Activated T-helper 1 cell treated with anti-CD3 and anti-CD28 coated beads, Interleukin-2, amount 50 U/mL, for 16 hours (primary cell): ENCODE measurements around the gene VAMP3.
A peak's percentile ranks its signal among the peaks of the same experiment; 100 is the strongest.
"Not testable (repeated sequence)": the region's sequence is repeated elsewhere in the genome, so short reads cannot be mapped to it uniquely, and the experiment has no call there.

Experiments used
- DNase-seq, 2 donors: peaks; one replicate each; pipeline ENCODE4 v3.0.0-alpha.2; 2020; ENCODE audit warnings: low read depth in 1 of 2, low spot score in 1 of 2

The VAMP3 gene

DNA sequence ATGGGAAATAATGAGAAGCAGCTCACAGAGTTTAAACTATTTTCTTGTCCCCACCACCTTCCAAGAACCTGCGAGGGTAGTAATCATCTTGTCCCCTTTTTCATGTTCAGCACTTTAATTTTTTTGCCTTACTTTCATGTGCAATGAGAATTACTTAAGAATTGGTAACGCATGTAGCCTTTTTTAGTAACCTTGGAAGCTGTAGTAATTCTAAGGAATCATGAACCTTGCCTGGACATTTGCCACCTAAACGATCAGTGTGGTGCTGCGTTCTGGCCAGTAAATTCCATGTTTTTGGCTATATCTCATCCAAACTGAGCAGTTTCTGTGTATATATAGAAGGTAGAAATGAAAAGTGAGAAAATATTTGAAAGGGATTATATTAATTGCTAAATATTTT, 3.9 kb upstream of the VAMP3 start:
- DNase-seq = no peak

DNA sequence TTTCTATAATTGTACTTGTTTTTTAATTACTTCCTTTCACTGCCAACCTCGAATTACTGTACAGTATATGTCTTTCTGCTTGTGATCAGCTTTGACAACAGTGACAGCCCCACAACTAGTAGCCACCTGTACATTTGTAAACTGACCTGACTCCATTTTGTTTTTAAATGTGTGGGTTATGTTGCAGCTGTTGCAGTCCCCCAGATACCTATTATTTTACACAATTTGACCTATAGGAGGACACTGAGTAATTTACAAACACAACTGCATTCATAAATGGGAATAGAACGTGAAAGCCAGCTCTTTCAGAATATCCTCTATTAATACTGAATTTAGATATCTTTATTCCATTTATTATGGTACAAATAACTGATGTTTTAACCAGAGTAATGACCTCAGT, 2.5 kb upstream of the VAMP3 start:
- DNase-seq = no peak

DNA sequence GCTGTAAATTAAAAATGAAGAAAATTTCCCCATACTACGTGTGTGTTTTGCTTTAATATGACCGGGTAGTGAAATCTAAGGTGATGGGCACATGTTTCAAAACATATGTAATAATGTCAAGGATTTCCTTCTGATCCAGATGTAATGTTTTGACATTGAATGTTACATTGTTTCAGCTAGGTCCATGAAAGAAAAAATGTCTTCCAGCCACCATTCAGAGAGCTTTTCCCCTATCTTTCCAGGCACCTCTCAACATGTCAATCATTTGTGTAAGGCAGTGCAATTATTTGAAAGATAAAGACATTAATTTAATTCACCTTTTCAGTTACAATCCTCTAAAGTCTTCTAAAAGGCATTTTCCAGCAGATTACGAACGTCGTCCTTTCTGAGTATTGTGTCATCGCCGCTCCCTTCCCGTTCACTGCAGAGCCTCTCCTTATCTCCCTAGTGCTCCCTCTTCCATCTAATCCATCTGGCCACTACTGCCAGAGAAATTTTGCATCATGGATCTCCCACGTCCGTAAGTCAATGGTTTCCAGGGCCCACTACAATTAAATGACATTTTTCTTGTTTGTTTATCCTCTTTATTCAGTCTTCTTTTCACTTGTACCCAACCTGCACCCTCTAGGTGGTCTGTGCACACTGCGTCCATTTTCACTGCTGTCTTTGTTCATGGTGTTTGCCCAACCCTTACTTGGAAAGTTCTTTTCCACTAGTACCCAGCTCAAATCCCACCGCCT, 1.3 kb upstream of the VAMP3 start:
- DNase-seq = no peak

DNA sequence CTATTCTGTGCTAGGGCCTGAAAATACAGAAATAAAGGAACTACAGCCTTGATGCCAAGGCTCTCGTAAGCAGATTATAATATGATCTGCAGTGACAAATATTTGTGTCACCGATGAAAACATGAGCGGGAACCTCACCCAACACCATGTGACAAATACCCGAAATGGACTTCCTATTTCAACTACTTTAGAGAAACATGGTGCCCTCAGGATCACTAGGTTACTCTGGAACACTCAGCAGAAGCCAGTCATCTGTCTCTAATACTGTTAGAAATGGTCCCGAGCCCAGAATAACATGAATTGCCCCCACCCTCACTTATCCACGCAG, 463 bp upstream of the VAMP3 start:
- DNase-seq = no peak

DNA sequence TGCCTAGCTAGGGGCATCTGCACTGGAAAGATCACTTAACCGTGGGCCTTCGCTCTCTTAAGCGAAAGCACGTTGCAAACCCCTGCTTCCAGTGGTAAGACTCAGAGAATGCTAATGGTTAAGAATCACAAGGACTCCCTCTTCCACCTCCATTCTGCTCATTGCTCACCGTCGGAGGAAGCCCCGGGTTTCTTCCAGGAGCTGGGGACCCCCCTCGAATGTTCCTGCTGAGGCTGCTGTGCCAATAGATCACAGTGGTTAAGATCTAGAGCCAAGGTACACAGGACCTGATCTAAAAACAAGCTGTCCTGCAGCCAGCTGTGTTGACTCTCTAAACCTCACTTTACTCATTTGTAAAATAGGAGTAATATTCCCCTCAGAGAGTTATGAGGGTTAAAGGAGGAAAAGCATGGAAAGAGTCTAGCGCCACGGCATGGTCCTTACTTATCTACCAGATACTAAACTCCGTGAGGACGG, 765 bp downstream of the VAMP3 start:
- no peak for DNase-seq

DNA sequence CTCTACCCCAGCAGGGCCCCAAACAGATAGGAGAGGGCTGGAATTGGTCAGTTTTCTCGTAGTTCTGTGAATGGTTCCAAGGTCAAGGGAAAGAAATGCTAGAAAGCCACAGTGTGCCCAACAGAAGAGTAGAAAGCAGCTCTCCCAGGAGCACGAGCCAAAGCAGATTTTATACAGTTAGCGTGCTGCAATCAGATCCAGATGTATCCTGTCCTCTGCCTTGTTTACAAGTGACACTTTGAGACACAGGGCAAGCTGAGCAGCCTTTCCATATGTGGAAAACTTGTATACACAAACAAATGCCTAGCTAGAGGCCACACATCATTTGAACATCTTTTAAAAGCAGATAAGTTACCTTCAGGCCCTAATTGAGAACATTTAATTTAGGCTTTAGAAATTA, 6.5 kb downstream of the VAMP3 start:
- DNase-seq = no peak

DNA sequence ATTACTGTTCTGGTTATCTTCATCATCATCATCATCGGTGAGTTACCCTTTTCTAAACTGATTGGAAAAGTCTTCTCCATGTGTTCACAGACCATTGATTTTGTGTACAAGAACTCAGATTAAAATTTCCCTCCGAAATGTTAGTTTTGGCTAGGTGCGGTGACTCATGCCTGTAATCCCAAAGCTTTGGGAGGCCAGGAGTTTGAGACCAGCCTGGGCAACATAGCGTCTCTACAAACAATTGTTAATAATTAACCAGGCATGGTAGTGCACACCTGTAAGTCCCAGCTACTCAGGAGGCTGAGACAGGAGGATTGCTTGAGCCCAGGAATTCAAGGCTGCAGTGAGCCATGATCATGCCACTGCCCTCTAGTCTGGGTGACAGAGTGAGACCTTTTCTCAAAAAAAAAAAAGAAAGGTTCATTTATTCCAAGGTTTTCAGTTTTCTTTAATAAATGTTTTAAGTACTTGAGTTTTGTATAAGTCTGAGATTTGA, 7.1 kb downstream of the VAMP3 start:
- DNase-seq = no peak

DNA sequence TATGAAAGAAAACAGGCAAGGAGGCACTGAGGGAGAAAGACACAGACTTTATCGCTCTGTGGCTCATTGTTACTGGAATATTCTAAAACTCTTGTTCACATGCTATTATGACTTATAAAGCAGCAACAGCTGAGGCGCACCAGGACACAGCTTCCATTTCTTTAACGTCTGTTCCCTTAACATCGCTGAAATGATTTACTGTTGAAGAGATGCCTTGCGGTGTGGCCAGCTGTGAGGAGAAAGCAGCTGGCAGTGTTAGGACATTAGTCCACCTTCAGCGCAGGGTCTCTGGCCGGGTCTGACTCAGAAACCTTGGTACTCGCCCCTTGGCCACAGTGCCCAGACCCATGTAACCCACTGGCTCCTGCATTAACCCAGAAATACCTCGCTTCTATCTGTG, 9.9 kb downstream of the VAMP3 start:
- DNase-seq = no peak

DNA sequence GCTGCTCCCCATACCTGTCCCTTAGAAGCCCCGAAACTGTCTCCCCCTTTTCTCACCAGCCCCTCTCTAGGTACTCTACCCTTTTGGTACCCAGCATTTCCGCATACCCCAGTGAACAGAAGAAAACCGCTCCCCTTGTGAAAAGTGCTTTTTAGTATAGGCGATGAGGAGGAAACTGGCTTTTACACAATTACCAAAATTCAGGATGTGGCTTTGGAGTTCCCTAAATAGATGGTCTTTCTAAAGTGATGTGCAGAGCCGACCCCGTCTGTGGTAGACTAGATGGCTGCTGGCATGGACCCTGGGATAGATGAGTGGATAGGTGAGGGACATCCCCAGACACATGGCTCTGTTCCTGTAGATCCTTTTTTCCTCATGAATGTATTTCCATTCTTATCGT, 10.4 kb downstream of the VAMP3 start:
- no peak for DNase-seq

DNA sequence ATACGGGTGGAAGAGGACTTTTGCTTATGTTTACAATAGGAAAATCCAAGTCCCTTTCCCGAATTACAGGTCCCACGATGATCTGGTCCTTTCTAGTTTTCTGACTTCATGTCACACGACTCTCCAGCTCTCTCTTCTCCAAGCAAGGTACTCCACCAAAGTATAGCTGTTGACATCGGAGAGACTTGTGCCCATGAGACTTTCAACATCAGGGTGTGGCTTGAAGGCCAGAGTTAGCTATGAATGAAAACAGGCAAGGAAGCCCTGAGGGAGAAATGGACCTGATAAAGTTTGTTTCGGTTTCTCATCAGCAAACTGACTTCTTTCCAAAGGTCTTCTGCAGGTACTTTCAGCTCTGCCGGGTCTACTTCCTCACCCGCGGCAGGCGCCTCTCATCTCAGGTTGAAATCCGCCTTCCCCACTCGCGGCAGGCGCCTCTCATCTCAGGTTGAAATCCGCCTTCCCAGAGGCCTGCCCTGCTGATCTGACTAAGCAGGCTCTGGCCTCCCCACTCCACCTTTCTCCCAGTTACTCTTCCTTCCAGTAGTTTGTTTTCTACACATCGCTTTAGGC, 10.9 kb downstream of the VAMP3 start:
- DNase-seq = no peak

DNA sequence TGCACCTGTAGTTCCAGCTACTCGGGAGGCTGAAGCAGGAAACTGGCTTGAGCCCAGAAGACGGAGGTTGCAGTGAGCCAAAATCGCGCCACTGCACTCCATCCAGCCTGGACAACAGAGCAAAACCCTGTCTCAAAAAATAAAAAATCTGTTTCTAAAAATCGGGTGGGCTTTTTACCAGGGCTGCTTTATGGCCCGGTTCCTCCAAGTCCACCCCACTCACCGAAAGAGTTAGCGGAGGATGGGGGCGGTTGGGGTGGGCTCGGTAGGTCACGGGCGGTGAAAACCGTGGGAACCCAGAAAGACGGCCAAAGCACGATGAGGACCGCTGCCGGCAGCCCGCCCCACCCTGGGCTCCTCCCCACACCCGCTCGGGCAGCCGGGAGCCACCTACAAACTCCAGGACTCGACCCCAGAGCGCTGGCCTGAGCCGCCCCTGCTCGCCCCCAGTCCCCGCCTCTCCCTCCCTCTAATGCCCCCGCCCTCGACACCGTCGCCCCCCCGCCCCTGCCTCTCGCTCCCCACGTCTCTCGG, 12.1 kb downstream of the VAMP3 start:
- DNase-seq = no peak

DNA sequence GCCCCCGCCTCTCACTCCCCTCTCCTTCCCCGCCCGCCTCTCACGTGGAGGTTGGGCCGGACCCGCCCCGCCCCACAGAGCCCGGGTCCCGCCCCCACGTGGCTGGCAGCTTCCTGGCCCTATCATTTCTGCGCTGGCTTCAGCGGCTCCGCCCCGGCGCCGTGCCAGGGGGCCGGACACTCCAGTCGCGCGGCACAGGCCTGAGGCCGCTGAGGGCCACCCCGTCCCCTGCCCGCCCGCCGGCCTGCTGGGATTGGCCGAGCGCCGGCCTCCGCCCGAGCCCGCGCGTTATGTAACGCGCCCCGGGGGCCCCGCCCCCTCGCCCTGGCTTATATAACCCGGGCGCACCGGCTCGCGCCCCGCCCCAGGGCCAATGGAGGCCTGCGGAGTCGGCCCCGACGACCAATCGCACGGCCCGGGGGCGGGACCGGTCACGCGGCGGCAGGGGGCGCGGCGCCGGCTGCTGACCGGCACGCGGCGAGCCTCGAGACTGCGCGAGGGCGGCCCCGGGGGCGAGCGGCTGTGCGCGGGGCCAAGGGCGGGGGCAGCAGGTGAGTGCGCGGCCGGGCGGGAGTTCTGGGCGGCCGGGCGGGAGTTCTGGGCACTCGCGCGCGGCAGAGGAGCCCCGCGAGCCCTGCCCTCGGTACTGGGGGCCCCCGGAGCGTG, 12.9 kb downstream of the VAMP3 start, which contains the start of gene PER3:
PER3 (plus strand) TSS at position 466 of the 666 bp plus-strand sequence. CDS start 587 bp downstream, outside the sequence.
- peak; percentile 74 to 87 for DNase-seq

DNA sequence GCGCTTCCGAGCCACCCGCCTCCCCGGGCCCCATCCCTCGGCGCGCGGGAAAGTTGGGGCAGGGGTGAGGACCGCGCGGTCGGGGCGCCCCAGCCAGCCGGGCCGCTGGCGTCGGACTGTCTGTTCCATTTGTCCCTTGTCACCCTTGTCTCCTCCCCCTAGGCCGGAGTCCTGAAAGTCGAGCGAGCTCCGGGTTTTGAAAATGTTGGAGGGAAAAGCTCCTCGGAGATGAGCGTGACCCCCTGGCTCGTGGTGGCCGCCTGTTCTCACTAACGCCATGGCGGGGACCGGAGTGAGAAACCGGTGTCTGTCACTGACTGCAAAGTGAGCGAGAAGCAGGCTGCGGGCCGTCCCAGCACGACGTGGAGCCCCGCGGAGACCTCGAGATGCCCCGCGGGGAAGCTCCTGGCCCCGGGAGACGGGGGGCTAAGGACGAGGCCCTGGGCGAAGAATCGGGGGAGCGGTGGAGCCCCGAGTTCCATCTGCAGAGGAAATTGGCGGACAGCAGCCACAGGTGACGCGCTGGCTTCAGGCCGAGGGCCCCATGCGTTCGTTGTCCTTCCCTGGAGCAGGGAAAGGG, 13.5 kb downstream of the VAMP3 start:
- DNase-seq = no peak

DNA sequence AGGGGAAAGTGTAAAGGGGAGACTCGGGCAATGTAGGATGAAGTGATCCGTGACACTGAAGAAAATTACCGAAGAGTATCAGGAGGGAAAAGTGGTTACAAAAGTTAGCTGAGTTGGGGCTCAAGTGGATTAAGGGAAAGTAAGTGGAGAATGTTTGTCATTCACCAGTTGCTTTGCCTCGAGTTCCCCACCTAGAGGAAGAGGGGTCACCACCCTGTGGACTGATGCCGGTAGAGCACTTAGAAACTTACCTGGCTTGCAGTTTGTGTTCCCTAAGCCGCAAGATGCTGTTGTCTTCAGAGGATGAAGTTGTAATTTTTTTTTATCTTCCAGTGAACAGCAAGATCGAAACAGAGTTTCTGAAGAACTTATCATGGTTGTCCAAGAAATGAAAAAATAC, 14.0 kb downstream of the VAMP3 start:
- no peak for DNase-seq

DNA sequence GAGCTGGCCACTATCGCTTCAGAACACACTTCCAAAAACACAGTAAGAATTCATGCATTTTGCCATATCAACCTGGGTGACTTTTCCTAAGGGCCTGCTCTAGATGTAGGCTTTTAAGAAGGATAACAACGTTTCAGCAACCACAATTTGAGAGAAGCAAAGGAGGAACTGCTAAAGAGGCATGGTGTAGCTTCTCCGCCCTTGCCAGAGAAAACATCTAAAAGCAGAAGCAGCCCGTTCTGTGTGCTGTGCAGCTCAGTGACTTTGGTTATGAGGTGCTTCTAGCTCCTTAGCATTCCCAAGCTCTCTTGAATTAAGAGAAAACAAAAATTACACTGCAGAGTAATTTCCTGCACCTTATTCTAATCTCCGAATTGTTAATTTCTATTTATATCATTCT, 15.7 kb downstream of the VAMP3 start:
- no peak for DNase-seq

DNA sequence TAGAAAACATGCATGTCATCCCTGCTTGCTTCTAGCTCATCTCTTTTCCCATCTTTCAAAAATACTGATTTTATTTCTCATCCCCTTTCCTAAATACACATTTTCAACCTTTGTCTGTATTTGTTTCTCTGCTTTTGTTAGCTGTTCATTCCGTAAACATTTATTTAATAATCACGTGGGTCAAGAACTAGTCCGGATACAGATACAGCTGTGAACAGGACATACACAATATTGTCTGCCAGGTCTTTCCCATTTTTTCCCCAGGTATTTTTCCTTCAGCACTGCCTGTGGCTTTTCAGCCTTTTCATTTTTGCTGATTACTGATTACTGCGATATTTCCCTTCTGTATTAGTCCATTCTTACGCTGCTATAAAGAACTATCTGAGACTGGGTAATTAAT, 18.7 kb downstream of the VAMP3 start:
- no peak for DNase-seq

DNA sequence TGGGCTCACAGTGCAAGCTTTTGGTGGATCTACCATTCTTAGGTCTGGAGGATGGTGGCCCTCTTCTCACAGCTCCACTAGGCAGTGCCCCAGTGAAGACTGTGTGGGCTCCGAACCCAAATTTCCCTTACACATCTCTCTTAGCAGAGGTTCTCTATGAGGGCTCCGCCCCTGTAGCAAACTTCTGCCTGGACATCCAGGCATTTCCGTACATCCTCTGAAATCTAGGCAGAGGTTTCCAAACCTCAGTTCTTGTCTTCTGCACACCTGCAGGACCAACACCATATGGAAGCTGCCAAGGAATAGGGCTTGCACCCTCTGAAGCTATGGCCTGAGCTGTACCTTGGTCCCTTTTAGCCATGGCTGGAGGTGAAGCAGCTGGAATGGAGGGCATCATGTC, 19.9 kb downstream of the VAMP3 start:
- not testable (repeated sequence) for DNase-seq

DNA sequence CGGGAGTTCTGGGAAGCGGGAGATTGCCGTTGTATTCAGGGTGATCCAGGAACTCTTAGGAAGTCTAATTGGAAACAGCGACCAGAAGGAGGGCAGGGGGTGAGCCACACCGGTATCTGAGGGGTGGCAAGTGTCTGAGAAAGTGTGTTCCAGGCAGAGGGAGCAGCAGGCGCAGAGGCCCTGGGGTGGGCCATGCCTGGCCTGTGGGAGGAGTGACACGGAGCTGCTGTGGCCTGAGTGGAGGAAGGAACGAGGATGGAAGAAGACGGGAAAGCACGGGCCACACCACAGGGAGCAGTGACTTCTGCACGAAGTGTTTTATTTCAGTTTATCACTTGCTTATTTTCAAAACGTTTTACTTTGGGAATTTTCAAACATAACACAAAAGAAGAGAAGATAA, 24.3 kb downstream of the VAMP3 start:
- no peak for DNase-seq

DNA sequence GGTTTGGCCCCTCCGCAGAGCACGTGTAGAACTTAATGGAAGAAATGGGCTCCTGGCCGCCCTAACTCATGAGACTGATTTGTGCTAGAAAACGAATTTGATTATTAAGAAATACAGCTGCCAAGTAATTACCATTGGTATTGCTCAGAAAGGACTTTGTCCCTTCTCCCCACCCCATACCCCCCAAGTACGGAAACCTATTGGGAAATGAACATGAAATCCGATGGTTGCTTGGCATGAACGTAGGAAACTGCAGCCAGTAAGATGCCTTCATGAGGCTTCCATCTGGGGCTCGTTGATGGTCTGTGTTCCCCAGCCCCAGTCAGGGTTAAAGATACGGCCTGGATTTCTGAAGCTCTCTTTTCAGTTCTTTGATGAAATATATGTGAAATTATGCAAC, 34.4 kb downstream of the VAMP3 start:
- no peak for DNase-seq

DNA sequence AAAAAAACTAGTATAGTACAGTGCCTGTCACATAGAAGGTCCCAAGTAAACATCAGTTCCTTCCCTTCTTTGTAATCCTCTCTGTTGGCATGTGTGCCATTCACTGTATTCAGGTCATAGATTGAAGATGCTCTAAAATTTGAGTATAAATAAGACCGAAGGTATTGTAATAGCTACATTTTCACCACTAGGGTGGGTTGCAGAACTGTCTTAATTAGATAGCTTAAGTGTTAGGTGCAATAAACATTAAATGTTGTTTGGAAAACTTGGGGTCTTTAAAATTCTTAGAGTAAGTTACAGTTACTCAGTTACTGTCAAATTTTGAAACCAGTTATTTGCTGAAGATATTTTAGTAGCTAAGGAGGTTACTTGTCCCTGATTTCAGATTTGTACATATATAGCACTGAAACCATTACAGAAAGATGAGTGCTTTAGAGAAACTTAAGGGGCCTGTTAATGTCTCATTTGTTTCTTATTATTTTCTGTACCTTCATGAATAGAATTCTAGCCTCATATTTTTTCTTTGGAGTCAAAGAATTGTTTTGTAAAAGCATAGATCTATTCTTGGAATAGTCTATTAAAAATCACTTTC, 37.3 kb downstream of the VAMP3 start:
- DNase-seq = no peak

DNA sequence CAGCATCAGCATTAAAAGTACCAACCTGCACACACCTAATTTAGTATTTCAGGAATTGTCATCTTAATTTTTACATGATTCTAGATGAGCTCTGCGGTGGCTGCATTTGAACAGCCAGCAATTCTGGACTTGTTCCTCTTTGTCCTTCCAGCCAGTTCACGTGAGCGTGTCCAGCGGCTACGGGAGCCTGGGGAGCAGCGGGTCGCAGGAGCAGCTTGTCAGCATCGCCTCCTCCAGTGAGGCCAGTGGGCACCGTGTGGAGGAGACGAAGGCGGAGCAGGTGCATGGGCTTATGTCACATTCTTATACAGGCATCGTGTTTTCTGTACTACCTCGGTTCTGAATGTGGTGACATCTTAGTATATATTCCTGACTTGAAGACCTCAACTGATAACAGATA, 38.6 kb downstream of the VAMP3 start:
- DNase-seq = no peak
